Fibroblast of lung (primary cell): ENCODE results near the gene TSPAN11.

ENCODE experiments used
- CTCF ChIP-seq, 2 donors: IDR thresholded peaks in 1 of 2; conservative IDR thresholded peaks in 1 of 2; 1 replicate in 1 of 2; 2 replicates in 1 of 2; pipeline ENCODE4 v1.5.1; 2011 to 2012; ENCODE audit warnings: low read length in 2 of 2, control low read depth in 1 of 2, inconsistent platforms in 1 of 2, low read depth in 1 of 2, mild to moderate bottlenecking in 1 of 2
- EZH2 ChIP-seq: IDR thresholded peaks from 2 replicates; pipeline ENCODE4 v1.5.1; 2012; ENCODE audit warnings: low read length, control low read depth, mild to moderate bottlenecking; ENCODE audit errors: missing control alignments

- TF ChIP-seq CTCF (conservative IDR thresholded peaks at IDR 0.05 in 1 of 2, IDR thresholded peaks at IDR 0.05 in 1 of 2; ENCODE audit: low read depth in 1 of 2, low read length in 2 of 2): no peak
- no peak for TF ChIP-seq EZH2
Observed at GRCh38 chr12:31037931-31038330, 111.4 kb downstream of the TSPAN11 start.
